Osteocyte (in vitro differentiated cells): ENCODE data around the gene MYH3. TPM values are rescaled to one million over a fixed set of nuclear protein-coding genes. Genes with fewer than 3 reads are reported as not detected.
A peak's percentile ranks its signal among the peaks of the same experiment; 100 is the strongest.

Experiments used
- DNase-seq: peaks from one replicate; pipeline ENCODE4 v3.0.0; 2021; ENCODE audit warnings: mixed read lengths; ENCODE audit not compliant: unreplicated experiment; ENCODE audit errors: extremely low spot score
- H3K27ac Mint-ChIP-seq: one replicate; pipeline ENCODE4 v1.8.0; 2021; ENCODE audit warnings: mild to moderate bottlenecking, mixed read lengths; ENCODE audit not compliant: unreplicated experiment
- H3K27me3 Mint-ChIP-seq: one replicate; pipeline ENCODE4 v1.8.0; 2021; ENCODE audit warnings: mixed read lengths; ENCODE audit not compliant: unreplicated experiment
- H3K36me3 Mint-ChIP-seq: one replicate; pipeline ENCODE4 v1.8.0; 2021; ENCODE audit warnings: mixed read lengths; ENCODE audit not compliant: unreplicated experiment
- H3K4me1 Mint-ChIP-seq: one replicate; pipeline ENCODE4 v1.8.0; 2021; ENCODE audit warnings: mixed read lengths; ENCODE audit not compliant: unreplicated experiment
- H3K4me3 Mint-ChIP-seq: one replicate; pipeline ENCODE4 v1.8.0; 2021; ENCODE audit warnings: mild to moderate bottlenecking, moderate library complexity, mixed read lengths; ENCODE audit not compliant: unreplicated experiment
- H3K9me3 Mint-ChIP-seq: one replicate; pipeline ENCODE4 v1.8.0; 2021; ENCODE audit warnings: mixed read lengths; ENCODE audit not compliant: unreplicated experiment
- total RNA-seq: library from RNA; stranded (reverse); gene quantifications from 2 replicates; pipeline ENCODE4 v1.2.1, GENCODE V29; 2021
- TF ChIP-seq, protein P1 (sequence below): fragments of 200-600 bp; sonication (generic); IDR thresholded peaks from 2 replicates; pipeline ENCODE4 v1.5.0; 2021; ENCODE audit warnings: antibody characterized with exemption, mild to moderate bottlenecking, moderate library complexity

MYH3 gene
- total RNA-seq, 1 donor from 2014 or later, result 2.4 TPM

DNA sequence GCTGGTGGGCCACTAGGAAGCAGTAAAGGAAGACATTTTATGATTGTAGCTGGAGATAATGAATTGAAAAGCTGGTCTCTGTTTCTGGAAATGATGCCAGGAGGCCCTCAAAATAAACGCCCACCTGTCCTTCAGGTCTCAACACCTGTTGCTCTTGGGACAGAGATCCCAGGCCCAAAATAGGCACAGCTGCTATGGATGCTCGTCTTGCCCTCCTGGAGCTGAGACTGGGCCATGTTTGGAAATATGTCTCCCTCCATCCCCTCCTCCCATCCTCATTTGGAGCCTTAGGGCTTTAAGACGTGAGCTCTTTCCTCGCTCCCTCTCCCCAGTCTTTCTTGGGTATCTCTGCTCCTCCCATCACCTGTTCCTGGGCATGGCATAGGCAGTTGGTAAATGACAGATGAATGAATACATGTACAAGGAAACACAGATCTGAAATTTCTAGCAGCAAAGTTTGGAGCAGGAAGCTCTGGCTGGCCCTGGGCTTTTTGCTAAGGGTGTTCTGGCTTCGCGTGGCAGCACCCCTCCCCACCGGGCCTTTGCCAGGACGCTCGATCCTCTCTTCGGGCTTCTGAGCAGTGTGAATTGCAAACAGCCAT lies 33.3 kb downstream of the MYH3 start:
- no peaks in the 10 kb centered on the region for H3K4me1 Mint-ChIP-seq
- H3K36me3 Mint-ChIP-seq, result no peaks in the 10 kb centered on the region
- no peaks in the 10 kb centered on the region for H3K9me3 Mint-ChIP-seq
- TF ChIP-seq, protein P1, sequence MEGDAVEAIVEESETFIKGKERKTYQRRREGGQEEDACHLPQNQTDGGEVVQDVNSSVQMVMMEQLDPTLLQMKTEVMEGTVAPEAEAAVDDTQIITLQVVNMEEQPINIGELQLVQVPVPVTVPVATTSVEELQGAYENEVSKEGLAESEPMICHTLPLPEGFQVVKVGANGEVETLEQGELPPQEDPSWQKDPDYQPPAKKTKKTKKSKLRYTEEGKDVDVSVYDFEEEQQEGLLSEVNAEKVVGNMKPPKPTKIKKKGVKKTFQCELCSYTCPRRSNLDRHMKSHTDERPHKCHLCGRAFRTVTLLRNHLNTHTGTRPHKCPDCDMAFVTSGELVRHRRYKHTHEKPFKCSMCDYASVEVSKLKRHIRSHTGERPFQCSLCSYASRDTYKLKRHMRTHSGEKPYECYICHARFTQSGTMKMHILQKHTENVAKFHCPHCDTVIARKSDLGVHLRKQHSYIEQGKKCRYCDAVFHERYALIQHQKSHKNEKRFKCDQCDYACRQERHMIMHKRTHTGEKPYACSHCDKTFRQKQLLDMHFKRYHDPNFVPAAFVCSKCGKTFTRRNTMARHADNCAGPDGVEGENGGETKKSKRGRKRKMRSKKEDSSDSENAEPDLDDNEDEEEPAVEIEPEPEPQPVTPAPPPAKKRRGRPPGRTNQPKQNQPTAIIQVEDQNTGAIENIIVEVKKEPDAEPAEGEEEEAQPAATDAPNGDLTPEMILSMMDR, result no peak
- peaks cover 8% of the 10 kb centered on the region for H3K27me3 Mint-ChIP-seq
- H3K27ac Mint-ChIP-seq, result no peak overlapping the region
- no peak for DNase-seq
- H3K4me3 Mint-ChIP-seq, result no peak overlapping the region

DNA sequence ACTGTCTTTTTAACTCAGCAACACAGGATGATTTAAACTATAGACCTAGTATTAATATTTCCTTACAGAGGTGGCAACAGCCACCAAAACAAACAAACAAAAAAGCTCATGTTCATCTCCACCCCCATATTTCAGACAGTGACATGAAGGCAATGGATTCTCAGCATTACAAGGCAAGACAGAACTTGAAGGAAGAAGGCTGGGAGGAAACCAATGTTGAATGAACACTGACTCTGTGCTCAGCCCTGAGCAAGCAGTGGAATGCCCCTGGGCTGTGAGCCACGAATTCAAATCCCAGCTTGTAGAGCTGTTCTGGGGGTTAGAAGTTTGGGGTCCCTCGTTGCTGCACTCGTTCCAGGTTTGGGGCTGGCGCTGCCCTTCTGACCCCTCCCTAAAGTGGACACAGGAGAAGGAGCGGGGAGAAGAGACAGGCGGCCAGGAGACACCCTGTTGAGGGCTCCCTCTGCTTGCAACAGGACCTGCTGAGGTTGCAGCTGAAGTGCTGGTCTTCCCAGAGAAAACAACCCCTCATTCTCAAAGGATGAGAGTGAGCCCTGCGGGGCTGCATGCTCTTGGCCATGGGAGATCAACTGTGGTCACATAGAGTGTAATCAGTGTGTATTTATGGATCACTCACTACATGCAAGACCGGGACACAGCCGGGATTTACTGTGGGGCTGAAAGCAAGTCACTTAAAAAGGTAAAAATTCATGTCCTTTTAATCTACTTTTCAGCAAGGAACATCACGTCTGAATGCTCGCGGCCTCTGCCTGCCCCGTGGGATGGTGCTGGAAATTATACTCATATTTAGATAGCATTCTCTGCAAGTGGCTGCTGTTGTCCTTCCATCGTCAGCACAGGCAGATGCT lies 34.3 kb downstream of the MYH3 start:
- peaks cover 2% of the 10 kb centered on the region for H3K4me1 Mint-ChIP-seq
- no peak overlapping the region for H3K27ac Mint-ChIP-seq
- DNase-seq, result no peak
- peaks cover 8% of the 10 kb centered on the region for H3K27me3 Mint-ChIP-seq
- H3K9me3 Mint-ChIP-seq, result no peaks in the 10 kb centered on the region
- H3K36me3 Mint-ChIP-seq, result no peaks in the 10 kb centered on the region
- TF ChIP-seq, protein P1, result no peak
- H3K4me3 Mint-ChIP-seq, result no peak overlapping the region

DNA sequence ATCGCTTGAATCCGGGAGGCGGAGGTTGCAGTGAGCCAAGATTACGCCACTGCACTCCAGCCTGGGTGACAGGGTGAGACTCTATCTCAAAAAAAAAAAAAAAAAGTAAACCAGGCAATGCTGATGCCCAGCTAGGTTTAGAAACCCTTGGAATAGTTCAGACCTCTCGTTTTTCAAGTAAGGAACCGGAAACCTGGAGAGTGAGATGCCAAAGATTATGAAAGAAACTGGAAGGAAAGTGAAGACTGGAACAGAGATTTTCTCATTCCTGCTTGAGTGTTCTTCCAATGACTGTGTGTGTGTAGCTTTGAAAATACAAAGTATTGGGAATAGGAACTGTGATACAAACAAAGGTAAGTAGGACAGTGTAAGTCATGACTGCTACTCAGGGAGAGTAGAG lies 35.7 kb downstream of the MYH3 start:
- DNase-seq, result no peak
- no peak overlapping the region for H3K4me3 Mint-ChIP-seq
- H3K9me3 Mint-ChIP-seq, result no peaks in the 10 kb centered on the region
- no peak overlapping the region for H3K27ac Mint-ChIP-seq
- H3K4me1 Mint-ChIP-seq, result peaks cover 2% of the 10 kb centered on the region
- TF ChIP-seq, protein P1, result no peak
- peaks cover 8% of the 10 kb centered on the region for H3K27me3 Mint-ChIP-seq
- no peaks in the 10 kb centered on the region for H3K36me3 Mint-ChIP-seq

DNA sequence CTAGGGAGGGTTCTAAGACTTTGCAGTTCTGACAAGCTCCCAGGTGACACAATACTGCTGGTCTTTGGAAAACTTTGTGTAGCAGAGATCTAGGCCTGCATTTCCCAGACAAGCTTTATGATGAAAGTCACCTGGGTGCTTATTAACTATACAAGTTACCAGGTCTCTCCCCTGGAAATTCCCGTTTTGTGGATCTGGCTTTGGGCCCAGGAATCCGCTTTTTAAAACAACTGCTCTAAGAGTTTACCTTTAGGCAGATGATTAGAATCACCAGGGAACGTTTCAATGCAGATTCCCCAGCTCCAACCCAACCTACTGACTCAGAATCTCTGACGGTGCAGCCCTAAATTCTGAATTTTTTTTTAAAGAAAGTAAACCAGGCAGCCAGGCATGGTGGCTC lies 36.3 kb downstream of the MYH3 start:
- Mint-ChIP-seq H3K36me3 (no peaks in the 10 kb centered on the region), H3K27ac (no peak overlapping the region), H3K4me1 (peaks cover 2% of the 10 kb centered on the region), H3K4me3 (no peak overlapping the region), H3K27me3 (peaks cover 8% of the 10 kb centered on the region), H3K9me3 (no peaks in the 10 kb centered on the region)
- no peak for DNase-seq
- TF ChIP-seq, protein P1, result no peak

DNA sequence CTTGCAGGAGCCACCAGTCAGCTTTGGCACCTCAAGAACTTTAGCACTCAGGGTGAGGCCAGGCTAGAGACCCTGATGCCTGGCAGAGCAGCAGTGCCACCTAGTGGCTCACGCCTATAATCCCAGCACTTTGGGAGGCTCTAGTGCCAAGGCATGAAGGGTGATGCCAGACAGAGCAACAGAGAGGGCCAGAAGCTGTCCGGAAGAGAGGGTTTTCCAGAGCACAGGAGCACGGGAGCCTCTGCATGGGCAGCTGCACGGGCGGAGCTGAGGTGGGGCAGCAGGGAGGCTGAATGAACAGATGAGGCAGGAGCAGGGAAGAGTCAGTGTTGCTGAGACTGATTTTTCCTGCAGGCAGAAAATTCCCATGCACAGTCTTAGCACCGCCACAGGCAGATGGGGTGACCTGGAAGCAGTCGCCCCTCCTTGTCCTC lies 38.9 kb downstream of the MYH3 start:
- Mint-ChIP-seq H3K4me3 (no peak overlapping the region), H3K27ac (no peak overlapping the region), H3K9me3 (no peaks in the 10 kb centered on the region), H3K27me3 (no peaks in the 10 kb centered on the region), H3K4me1 (peaks cover 8% of the 10 kb centered on the region), H3K36me3 (no peaks in the 10 kb centered on the region)
- DNase-seq, result peak; percentile 87
- TF ChIP-seq, protein P1, result peak; percentile 94
